HG03457 (cell line): ENCODE data around the gene PCLO.
"Not testable (repeated sequence)": the region's sequence is repeated elsewhere in the genome, so short reads cannot be mapped to it uniquely, and the experiment has no call there.

ENCODE experiments used
- ATAC-seq: cut with Tn5 transposase; IDR thresholded peaks from one replicate; pipeline ENCODE4 v1.9.1; 2021; ENCODE audit warnings: moderate number of reproducible peaks; ENCODE audit not compliant: unreplicated experiment

Gene PCLO

DNA sequence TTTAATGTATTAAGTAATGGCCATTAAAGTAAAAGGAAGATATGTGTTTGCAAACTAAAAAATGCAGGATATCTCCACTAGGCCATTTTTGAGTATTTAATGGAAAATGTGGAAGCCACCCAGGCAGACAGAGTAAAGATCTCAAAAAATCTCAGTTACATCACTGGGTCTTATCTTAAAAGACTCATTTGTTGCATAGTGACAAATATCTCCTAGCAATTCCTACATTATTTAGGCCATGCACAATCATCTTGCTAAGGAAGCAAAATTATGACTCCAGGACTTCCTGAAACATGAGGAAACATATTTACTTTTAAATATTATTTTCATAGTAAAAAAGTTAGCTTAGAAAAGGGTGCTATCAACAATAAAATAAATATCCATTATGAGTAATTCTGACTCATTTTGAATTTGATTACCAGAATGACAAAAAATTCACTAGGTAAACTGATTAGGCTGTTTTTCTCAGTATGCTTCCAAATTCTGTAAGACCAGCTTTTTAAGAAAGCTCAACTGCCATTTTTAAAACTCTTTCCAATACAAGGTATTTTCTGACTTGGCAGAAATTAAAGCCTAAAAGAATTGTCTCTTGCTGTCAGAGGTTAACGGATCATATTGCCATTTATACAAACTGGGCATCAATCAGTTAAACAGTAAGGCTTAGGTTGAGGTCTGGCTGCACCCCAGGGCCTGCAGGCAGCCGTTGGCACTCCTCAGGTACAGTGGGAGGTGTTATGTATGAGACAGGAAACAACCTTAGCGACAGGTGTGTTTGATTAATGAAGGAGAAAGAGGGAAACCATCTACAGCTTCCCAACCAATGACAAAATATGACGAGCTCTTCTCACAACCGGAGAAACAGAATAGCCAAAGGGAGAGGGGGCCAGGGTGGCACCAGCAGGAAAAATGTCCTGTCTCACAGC, 31.8 kb downstream of the PCLO start:
- no peak for ATAC-seq

DNA sequence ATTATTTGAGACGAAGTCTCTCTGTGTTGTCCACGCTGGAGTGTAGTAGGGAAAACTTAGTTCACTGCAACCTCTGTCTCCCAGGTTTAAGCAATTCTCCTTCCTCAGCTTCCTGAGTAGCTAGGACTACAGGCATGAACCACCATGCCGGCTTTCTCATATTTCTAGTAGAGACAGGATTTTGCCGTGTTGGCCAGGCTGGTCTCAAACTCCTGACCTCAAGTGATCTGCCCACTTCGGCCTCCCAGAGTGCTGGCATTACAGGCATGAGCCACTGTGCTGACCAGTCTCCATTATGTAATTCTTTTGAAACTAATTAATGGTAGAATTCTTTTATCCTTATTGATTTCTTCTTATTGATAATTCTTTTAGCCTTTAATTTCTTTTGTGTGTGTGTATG, 32.5 kb downstream of the PCLO start:
- no peak for ATAC-seq

DNA sequence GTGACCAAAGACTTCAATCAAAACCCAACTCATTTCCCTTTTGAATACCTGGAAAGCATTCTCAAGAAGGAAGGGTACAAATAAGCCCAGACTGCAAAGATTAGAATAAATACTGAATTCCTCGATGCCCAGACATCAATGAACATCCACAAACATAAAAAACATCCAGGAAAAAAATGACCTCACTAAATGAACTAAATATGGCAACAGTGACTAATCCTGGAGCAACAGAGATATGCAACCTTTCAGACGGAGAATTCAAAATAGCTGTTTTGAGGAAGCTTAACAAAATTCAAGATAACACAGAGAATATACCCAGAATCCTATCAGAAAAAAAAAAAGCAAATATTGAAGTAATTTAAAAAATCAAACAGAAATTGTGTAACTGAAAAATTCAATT, 43.2 kb downstream of the PCLO start:
- no peak for ATAC-seq

DNA sequence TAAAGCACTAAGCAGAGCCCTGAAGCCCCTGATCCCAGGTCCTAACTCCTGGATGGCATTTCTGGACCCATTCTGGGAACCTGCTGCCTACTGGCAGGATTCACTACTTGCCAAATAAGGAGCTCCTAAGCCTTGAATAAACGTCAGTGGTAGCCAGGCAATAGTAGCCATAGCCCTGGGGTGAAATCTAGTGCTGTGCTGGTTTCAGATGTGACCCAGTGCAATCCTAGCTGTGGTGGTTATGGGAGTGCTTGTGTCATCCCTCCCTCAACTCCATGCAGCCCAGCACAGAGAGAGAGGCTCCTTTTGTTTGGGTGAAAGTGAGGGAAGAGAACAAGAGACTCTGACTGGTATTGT, 43.7 kb downstream of the PCLO start:
- no peak for ATAC-seq

DNA sequence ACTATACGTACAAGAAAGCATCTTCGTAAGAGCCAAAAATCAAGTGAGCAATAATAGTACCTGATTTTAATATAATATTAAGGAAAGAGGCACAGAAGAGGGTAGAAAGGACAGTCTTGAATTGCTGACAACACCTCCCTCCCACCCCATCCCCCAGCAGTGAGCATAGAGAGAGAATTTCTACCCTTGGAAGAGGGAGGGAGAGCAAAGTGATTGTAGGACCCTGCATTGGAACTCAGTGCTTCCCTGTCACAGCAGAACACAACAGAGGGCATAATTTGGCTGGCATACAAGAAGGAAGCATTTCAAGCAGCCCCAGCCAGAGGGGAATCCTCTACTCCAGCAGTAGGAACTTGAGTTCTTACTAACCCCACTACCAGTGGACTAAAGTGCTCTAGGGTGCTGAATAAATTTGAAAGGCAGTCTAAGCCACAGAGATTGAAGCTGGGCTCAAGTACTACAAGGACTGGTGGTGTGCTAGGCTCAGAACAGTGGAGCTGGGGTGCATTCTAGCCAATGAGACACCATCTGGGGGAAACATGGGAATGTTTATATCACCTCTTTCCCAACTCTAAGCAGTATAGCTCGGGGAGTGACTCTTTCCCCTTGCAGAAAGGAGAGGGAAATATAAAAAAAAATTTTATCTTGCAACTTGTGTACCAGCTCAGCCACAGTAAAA, 44.2 kb downstream of the PCLO start:
- no peak for ATAC-seq

DNA sequence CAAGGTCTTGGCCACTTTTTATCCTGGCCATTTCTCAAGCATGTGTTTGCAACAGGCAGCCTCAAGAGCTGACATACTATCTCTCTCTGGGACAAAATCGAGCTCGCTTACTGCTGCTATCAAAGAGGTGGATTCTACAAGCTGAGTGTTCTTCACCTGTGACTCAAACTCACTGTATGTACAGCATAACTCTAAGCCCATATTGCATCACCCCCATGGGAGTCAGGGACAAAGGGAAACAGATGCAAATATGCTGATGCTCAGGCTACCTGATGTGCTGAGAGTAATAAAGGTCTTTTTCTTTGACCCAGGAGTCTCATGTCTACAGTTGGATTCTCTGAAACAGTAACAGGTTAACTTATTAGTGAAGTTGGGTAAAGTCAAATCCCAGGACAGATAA, 45.2 kb downstream of the PCLO start:
- no peak for ATAC-seq

DNA sequence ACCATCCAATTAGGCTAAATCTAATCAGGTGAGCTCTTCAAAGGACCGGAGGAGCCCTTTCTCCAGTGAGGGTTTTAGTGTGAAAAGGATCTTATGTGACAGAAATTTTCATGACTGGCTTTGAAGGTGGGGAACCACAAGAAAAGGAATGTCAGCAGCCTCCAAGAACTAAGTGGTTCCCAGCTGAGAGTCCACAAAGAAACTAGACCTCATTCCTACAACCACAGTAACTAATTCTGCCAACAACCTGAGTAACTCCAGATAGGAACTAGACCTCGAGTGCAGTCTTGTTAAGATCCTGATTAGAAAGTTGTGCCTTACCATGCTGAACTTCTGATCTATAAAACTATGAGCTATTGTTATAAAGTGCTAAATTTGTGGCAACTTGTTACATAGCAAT, 51.3 kb downstream of the PCLO start:
- ATAC-seq: no peak

DNA sequence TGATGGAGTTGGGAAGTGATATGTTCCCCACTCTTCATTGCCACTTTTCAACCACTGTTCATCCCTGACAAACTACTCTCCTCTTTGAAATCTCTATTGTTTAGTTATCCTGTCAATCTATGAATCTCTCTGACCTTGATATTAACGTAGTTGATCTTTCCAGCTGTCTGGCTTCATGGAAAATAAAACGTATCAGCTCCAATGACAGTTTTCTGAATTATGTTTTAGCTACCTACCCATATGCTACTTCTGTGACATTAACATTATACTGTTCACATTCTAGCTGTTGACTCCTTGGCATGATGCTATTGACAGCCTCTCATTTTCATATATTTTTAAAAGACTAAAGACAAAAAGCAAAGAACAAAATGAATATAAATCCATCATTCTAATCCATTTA, 53.3 kb downstream of the PCLO start:
- ATAC-seq: no peak

DNA sequence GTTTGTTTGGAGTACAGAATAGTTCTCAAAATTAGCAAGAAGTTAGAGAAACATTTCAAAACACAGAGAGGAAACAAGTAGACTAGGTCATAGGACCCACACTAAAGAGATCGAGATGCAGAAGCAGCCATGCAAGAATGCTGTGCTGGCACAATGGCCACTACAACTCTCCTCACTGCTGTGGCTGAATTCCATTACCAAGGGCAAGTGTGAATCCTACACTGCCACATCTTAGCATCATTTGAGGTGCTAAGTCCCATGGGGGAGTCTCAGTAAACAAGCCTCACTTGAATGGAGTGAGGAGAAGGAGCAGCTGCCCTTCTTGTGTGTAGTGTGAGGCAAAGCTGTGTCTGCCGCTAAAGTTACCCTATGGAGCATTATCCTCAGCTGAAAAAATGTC, 56.7 kb downstream of the PCLO start:
- no peak for ATAC-seq

DNA sequence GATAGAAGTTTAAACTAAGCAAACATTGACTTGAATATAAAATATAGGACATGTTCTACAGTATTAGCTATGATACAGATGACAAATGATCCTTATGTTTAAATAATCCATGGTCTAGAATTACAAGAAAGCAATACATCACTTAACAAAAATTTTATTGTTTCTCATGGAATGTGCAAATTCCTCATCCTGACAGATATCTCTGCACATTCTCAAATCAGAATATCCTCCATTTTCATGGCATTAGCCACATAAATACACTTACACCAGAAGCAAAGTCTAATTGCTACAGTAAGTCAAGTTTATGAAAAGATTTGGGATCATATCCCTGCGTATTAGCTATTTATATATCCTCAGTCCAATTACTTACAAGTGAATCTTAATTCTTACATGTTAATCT, 57.6 kb downstream of the PCLO start:
- ATAC-seq: no peak

DNA sequence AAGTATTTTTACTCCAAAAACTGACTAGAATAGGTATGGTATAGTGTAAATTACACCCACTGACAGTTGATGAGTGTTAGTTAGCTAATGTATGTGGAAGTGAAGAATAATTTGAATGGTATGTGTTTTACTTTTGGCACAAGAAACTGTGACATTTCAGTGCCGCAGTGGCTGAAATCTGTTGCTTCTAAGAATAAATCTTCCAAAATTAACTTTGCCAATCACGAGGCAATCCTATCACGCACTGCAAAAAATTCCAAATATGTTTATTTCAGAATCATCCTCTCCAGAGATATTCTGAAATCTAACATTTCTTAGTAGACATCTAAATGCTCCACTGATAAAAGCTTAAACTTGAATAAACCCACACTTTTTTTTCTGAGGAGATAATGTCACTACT, 61.2 kb downstream of the PCLO start:
- ATAC-seq: no peak

DNA sequence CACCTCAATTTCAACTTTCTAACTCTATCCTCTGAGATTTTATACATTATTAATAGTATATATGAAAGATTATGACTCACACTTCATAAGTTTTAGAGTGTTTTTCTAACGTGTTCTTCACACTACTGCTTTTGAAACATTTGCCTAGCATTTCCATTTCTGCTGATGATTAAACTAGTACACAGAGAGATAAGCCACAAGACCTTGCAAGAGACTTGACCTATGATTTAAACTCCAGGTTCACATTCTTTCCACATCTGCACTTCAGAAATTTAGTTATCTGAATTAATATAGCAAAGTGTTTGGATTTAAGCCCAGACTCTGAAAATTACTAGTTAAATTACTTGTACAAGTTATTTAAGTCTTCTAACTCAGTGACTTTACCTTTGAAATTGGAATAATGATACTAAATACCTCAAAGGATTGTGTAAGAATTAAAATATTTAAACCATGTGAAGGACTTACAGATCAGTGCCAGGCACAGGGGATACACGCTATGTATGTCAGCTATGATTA, 66.6 kb downstream of the PCLO start:
- ATAC-seq: no peak

DNA sequence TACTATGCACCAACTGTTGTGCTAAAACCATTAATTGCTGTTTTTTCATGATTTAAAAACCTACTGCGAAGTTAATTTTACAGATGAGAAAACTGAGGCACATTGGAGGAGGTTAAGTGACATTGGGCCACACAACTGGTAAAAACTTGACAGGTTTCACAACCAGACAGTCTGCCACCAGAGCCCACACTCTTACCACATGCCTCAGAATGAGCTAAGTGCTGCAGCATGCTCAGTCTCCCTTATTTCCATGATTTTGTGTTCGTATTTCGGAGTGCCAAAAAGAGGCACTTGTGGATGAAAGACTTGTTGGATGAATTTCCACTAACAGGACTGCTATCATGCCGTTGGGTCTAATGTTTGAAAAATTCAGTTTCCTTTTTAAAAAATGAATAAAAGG, 77.4 kb downstream of the PCLO start:
- ATAC-seq: no peak

DNA sequence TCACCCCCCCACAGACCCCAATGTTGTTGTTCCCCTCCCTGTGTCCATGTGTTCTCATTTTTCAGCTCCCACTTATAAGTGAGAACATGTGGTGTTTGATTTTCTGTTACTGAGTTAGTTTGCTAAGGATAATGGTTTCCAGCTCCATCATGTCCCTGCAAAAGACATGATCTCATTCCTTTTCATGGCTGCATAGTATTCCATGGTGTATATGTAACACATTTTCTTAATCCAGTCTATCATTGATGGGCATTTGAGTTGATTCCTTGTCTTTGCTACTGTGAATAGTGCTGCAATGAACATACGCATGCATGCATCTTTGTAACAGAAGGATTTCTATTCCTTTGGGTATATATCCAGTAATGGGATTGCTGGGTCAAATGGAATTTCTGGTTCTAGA, 82.8 kb downstream of the PCLO start:
- ATAC-seq: not testable (repeated sequence)

DNA sequence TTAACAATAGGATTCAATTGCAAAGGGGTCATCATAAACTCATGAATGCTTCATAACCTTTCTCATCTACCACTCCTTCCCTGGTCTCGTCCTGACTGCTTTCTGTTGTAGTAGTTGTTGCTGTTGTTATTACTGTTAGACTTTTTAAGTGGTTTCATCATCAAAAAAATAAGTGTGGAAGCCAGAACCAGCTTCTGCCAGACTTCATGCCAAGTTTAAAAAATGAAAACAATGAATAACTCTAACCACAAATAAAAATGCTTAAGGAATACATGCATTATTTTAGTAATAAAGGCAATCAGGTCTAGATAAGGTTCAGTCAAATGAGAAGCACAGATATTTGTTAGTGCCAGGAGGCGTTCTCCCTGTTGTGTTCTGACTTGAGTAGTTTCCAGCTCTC, 85.4 kb downstream of the PCLO start:
- no peak for ATAC-seq

DNA sequence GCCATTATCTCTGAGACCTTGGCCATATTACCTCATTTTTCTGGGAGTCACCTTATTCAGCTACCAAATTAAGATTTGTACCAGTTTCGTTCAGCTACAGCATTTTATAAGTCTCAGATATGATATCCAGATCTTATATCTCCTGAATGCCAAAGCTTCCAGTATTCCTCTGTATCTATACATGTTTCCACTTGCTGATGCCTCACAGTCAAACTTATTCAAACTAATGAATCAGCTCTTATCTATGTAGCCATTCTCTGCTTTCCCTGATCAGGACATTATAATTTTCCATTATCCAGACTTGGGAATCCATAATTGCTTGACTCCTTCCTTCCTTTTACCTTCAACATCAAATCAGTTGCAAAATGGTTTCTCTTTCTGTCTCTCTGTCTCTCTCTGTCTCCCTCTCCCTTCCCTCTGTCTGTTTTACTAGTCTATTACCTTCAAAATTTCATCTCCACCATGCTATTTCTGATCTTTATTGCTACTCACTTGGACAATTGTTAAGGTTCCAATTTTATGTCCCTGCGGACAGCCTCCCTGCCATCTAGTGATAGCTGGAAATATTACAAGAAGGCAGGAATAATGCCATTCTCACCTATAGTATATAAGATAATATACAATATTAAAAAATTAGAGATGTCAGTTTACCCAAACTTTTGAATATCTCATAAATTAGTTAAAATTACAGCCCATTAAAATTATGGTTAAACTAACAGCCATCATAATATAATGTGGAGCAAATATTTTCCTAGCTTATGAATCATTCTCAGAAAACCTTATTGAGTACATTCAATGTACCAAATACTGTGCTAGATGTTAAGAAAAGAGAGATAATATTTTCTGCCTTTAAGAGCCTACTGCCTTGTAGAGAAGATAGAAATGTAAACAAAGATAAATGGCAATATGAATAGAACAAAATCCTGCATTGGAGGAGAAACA, 89.8 kb downstream of the PCLO start:
- ATAC-seq: no peak

DNA sequence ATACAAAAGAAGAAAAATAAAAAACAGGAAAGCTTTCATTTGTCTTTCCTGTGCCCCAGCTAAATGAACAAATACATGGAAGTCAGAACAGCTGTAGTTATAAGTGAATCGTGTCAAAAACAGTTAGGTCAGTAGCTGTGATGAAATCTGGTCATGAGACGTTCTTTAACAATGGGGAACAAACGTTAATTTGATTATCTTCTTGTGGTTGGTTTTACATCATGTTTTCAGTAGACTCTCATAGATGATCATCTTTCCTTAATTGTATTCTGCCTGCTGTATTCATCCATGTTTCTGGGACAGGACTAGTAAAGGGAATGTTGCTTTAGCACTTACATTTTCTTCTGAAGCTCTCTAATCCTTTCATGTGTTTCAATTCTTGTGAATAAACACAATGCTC, 97.0 kb downstream of the PCLO start:
- ATAC-seq: no peak

DNA sequence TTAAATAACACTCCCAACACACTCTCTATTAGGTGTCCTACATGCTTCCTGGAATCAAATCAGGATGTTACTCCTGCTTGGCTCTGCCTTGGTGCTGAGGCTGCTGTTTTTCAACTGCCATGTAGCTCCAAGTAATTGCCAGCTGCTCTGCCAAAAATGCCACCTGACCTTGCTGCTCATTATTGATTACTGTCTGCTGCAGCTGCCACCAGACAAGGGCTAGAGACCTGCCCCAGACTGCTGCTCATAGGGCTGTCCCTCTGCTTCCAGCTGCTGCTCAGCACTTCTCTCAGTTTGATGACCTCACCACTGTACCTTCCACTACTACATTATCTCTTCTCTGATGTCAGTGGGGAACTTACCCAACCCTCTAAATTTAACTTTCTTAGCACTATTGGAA, 102.5 kb downstream of the PCLO start:
- ATAC-seq: no peak

DNA sequence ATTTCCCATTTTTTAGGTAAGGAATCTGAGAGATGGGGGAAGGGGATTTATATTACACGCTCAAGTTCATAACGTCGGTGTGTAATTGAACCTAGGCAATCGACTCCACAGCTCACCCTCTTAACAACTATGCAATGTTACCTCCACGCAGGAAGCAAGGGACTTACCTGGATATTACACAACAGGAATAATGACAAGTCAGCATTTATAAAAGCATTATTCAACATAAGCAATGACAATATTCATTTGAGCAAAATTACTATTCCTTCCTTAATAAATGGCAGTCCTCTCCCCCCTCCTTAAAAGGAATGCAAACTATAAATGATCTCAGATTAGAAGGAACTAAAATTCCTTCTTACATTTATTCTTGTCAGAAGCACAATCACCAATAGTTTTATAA, 104.0 kb downstream of the PCLO start:
- ATAC-seq: no peak

DNA sequence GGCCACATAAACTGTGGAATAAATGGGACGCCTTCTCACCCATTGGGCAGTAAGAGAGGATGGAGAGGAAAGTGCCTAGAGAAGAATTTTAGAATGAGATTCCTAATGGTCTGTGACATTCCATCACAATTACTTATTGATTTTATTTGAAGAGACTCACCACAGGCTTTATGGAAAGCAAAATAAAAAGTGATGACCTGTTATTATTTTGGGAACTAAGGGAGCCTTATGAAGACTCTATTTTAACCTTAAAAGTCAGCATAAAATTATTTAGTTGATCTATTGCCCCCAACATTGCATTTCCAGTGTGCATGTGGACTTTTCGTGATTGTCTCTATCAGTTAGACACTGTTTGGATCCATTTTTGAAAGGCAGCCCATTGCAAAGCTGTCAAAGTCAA, 107.5 kb downstream of the PCLO start:
- ATAC-seq: no peak

DNA sequence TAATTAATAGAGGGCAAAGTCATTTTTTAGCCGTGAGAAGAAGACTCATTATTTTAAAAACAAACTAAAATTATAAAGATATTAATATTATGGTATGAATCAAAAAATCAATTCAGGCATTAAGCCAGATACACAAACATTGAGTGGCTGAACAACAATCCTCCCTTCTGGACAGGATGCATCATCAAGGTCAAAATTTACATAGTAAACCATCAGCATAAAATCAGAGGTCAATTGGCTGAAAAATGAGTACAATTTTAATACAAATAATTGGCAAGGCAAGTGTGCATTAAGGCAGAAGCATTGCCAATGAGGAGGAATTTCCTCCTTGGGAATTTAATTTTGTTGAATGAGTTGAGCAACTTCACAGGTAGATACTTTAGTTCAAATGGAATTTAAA, 108.2 kb downstream of the PCLO start:
- no peak for ATAC-seq
